Measurements from ENCODE around the gene HS6ST2.

Gene HS6ST2

GRCh38 chrX:132795181-132795580 lies 163.2 kb downstream of the HS6ST2 start:
- H3K27ac ChIP-seq (ENCODE audit: low read depth, low read length): no peak overlapping the region
- H3K27me3 ChIP-seq (ENCODE audit: control insufficient read depth, insufficient read depth, low read length): peaks cover 3% of the 10 kb centered on the region
- H3K36me3 ChIP-seq (ENCODE audit: control insufficient read depth, insufficient read depth, low read length): no peaks in the 10 kb centered on the region
- H3K4me1 ChIP-seq (ENCODE audit: control insufficient read depth, insufficient read depth, low read length): no peaks in the 10 kb centered on the region
- no peak overlapping the region for H3K4me3 ChIP-seq (ENCODE audit: low read length)
- no peak overlapping the region for H3K9ac ChIP-seq (ENCODE audit: low read length)

- H3K9ac ChIP-seq (ENCODE audit: low read length): no peak overlapping the region
- no peaks in the 10 kb centered on the region for H3K36me3 ChIP-seq (ENCODE audit: control insufficient read depth, insufficient read depth, low read length)
- H3K27me3 ChIP-seq (ENCODE audit: control insufficient read depth, insufficient read depth, low read length): no peaks in the 10 kb centered on the region
Observed at GRCh38 chrX:132791714-132792113, 166.7 kb downstream of the HS6ST2 start.

DNA sequence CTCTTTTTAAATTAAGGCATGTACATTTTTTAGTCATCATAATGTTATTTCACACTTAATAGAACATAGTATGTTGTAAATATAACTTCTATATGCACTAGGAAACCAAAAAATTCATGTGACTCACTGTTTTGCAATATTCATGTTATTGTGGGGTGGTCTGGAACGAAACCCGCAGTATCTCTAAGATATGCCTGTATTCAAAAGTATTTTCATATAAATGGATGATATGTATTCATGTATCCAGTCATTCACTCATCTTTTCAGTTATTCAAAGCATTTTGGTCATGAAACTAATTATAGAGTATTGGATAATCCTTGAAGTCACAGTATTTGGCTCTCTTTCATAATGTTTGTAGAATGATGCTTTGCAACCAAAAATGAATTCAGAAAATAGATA lies 168.1 kb downstream of the HS6ST2 start:
- H3K27ac ChIP-seq (ENCODE audit: low read depth, low read length): no peak overlapping the region
- H3K36me3 ChIP-seq (ENCODE audit: control insufficient read depth, insufficient read depth, low read length): no peaks in the 10 kb centered on the region
- no peak overlapping the region for H3K4me3 ChIP-seq (ENCODE audit: low read length)
- no peaks in the 10 kb centered on the region for H3K4me1 ChIP-seq (ENCODE audit: control insufficient read depth, insufficient read depth, low read length)
- no peaks in the 10 kb centered on the region for H3K27me3 ChIP-seq (ENCODE audit: control insufficient read depth, insufficient read depth, low read length)
- no peak overlapping the region for H3K9ac ChIP-seq (ENCODE audit: low read length)

More at GRCh38 chrX:132791714-132792113, 166.7 kb downstream of the HS6ST2 start:
- Histone ChIP-seq H3K4me3 (ENCODE audit: low read length) (no peak overlapping the region), H3K4me1 (ENCODE audit: control insufficient read depth, insufficient read depth, low read length) (no peaks in the 10 kb centered on the region), H3K27ac (ENCODE audit: low read depth, low read length) (no peak overlapping the region)

GRCh38 chrX:132786217-132786616 lies 172.2 kb downstream of the HS6ST2 start:
- H3K4me1 ChIP-seq (ENCODE audit: control insufficient read depth, insufficient read depth, low read length): no peaks in the 10 kb centered on the region
- no peak overlapping the region for H3K4me3 ChIP-seq (ENCODE audit: low read length)
- H3K9ac ChIP-seq (ENCODE audit: low read length): no peak overlapping the region
- no peaks in the 10 kb centered on the region for H3K27me3 ChIP-seq (ENCODE audit: control insufficient read depth, insufficient read depth, low read length)
- no peaks in the 10 kb centered on the region for H3K36me3 ChIP-seq (ENCODE audit: control insufficient read depth, insufficient read depth, low read length)
- H3K27ac ChIP-seq (ENCODE audit: low read depth, low read length): no peak overlapping the region

- H3K4me1 ChIP-seq (ENCODE audit: control insufficient read depth, insufficient read depth, low read length): no peaks in the 10 kb centered on the region
- no peaks in the 10 kb centered on the region for H3K36me3 ChIP-seq (ENCODE audit: control insufficient read depth, insufficient read depth, low read length)
- no peak overlapping the region for H3K9ac ChIP-seq (ENCODE audit: low read length)
- H3K27me3 ChIP-seq (ENCODE audit: control insufficient read depth, insufficient read depth, low read length): peaks cover 8% of the 10 kb centered on the region
- no peak overlapping the region for H3K27ac ChIP-seq (ENCODE audit: low read depth, low read length)
- no peak overlapping the region for H3K4me3 ChIP-seq (ENCODE audit: low read length)
Observed at GRCh38 chrX:132778917-132779316, 179.5 kb downstream of the HS6ST2 start.

- no peaks in the 10 kb centered on the region for H3K36me3 ChIP-seq (ENCODE audit: control insufficient read depth, insufficient read depth, low read length)
- no peak overlapping the region for H3K27ac ChIP-seq (ENCODE audit: low read depth, low read length)
- no peak overlapping the region for H3K9ac ChIP-seq (ENCODE audit: low read length)
- no peak overlapping the region for H3K4me3 ChIP-seq (ENCODE audit: low read length)
- no peaks in the 10 kb centered on the region for H3K4me1 ChIP-seq (ENCODE audit: control insufficient read depth, insufficient read depth, low read length)
- peaks cover 8% of the 10 kb centered on the region for H3K27me3 ChIP-seq (ENCODE audit: control insufficient read depth, insufficient read depth, low read length)
Observed at GRCh38 chrX:132776486-132777210, 181.8 kb downstream of the HS6ST2 start.

GRCh38 chrX:132775263-132775823 lies 183.1 kb downstream of the HS6ST2 start:
- Histone ChIP-seq H3K4me1 (ENCODE audit: control insufficient read depth, insufficient read depth, low read length) (no peaks in the 10 kb centered on the region), H3K36me3 (ENCODE audit: control insufficient read depth, insufficient read depth, low read length) (no peaks in the 10 kb centered on the region), H3K27ac (ENCODE audit: low read depth, low read length) (no peak overlapping the region), H3K9ac (ENCODE audit: low read length) (no peak overlapping the region), H3K27me3 (ENCODE audit: control insufficient read depth, insufficient read depth, low read length) (peaks cover 8% of the 10 kb centered on the region), H3K4me3 (ENCODE audit: low read length) (no peak overlapping the region)

DNA sequence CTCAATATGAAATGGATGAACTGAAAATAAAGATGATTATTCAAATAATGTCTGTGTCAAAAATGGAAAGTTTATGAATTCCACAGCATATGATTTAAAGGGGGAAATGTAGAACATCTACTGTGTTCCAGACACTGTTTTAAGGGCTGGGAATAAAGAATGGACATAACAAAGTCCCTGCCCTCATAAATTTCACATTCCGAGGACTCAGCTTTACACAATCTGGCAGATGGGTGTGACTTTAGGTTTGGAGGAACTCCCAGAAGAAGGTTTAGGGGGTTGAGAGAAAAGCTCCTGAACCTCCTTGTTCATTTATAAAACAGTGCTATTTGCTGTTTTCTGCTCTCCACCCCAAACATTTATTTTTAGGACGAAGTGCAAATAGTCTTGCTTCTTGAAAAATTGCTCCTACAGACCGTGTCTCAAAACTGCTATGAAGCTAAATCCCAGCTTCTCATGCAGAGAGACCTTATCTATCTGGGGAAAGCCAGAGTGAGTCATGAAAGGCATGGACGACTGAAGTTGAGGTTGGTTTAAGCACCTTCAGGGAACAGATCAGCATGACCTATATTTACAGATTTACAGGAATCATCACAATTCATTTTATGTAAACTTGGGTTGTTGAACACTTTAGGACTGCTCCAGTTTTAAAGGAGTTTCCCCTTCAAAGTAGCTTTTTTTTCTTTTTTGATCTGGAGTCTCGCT lies 184.3 kb downstream of the HS6ST2 start:
- H3K9ac ChIP-seq (ENCODE audit: low read length): no peak overlapping the region
- H3K27me3 ChIP-seq (ENCODE audit: control insufficient read depth, insufficient read depth, low read length): peaks cover 3% of the 10 kb centered on the region
- no peak overlapping the region for H3K27ac ChIP-seq (ENCODE audit: low read depth, low read length)
- H3K4me3 ChIP-seq (ENCODE audit: low read length): no peak overlapping the region
- no peaks in the 10 kb centered on the region for H3K4me1 ChIP-seq (ENCODE audit: control insufficient read depth, insufficient read depth, low read length)
- no peaks in the 10 kb centered on the region for H3K36me3 ChIP-seq (ENCODE audit: control insufficient read depth, insufficient read depth, low read length)

DNA sequence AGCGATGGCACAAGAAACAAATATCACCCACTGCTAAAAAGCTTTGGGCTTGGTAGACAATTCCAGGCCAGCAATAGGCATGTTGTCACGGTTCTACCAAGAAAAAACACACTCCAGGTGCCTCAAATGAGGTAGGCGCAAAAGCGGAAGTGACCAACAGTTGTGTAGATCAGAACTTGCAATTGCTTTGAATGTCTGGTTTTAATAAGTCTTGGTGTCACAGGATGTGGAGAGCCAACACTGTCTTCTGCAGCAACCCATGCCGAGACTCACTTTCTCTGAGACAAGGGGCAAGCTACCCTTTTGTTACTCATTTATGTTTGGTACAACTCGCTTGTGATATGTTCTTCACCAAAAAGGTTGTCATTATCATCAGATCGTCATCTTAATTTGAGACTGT lies 188.8 kb downstream of the HS6ST2 start:
- Histone ChIP-seq H3K36me3 (ENCODE audit: control insufficient read depth, insufficient read depth, low read length) (no peaks in the 10 kb centered on the region), H3K4me1 (ENCODE audit: control insufficient read depth, insufficient read depth, low read length) (no peaks in the 10 kb centered on the region), H3K9ac (ENCODE audit: low read length) (no peak overlapping the region), H3K4me3 (ENCODE audit: low read length) (no peak overlapping the region), H3K27ac (ENCODE audit: low read depth, low read length) (no peak overlapping the region), H3K27me3 (ENCODE audit: control insufficient read depth, insufficient read depth, low read length) (no peaks in the 10 kb centered on the region)

DNA sequence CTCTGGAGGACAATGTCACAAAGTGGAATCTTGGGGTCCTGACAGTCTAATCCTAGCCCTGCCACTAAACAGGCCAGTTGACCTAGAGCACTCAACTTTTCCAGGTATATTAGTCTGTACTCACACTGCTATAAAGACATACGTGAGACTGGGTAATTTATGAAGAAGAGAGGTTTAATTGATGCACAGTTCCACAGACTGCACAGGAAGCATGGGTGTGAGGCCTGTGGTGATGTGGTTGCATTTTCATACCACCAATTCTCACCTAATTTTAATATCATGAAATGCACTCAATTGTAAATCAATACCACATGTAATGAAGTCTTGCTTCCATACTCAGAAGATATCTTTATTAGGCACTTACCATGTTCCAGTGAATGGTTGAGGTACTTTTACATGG lies 192.0 kb downstream of the HS6ST2 start:
- Histone ChIP-seq H3K4me3 (ENCODE audit: low read length) (no peak overlapping the region), H3K4me1 (ENCODE audit: control insufficient read depth, insufficient read depth, low read length) (no peaks in the 10 kb centered on the region), H3K9ac (ENCODE audit: low read length) (no peak overlapping the region), H3K36me3 (ENCODE audit: control insufficient read depth, insufficient read depth, low read length) (no peaks in the 10 kb centered on the region), H3K27me3 (ENCODE audit: control insufficient read depth, insufficient read depth, low read length) (no peaks in the 10 kb centered on the region), H3K27ac (ENCODE audit: low read depth, low read length) (no peak overlapping the region)

- Histone ChIP-seq H3K4me1 (ENCODE audit: control insufficient read depth, insufficient read depth, low read length) (no peaks in the 10 kb centered on the region), H3K36me3 (ENCODE audit: control insufficient read depth, insufficient read depth, low read length) (no peaks in the 10 kb centered on the region), H3K4me3 (ENCODE audit: low read length) (no peak overlapping the region), H3K9ac (ENCODE audit: low read length) (no peak overlapping the region), H3K27ac (ENCODE audit: low read depth, low read length) (no peak overlapping the region), H3K27me3 (ENCODE audit: control insufficient read depth, insufficient read depth, low read length) (no peaks in the 10 kb centered on the region)
Observed at GRCh38 chrX:132763528-132763927, 194.9 kb downstream of the HS6ST2 start.

DNA sequence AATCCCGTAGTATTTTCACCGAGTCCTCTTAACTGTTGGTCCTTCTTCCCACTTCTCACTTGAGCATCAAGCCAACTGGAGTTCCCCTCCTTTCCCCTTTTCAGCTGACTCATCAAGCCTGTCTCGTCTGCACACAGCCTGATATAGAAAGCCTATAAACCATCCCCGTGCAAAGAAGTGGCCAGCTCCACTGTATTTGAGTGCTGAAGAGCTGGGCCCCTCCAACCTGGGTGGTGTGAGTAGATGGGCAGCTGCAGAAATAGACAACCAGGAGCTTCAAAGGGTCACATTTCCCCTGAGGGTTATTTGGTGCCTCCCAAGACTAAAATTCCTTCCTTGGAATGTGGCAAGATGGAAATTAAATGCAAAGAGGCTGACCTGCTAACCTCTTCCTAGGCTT lies 199.7 kb downstream of the HS6ST2 start:
- Histone ChIP-seq H3K36me3 (ENCODE audit: control insufficient read depth, insufficient read depth, low read length) (no peaks in the 10 kb centered on the region), H3K27me3 (ENCODE audit: control insufficient read depth, insufficient read depth, low read length) (no peaks in the 10 kb centered on the region), H3K4me3 (ENCODE audit: low read length) (no peak overlapping the region), H3K9ac (ENCODE audit: low read length) (no peak overlapping the region), H3K27ac (ENCODE audit: low read depth, low read length) (no peak overlapping the region), H3K4me1 (ENCODE audit: control insufficient read depth, insufficient read depth, low read length) (no peaks in the 10 kb centered on the region)

Measured in rectal smooth muscle tissue (tissue), 1 donor.